HG02981 (cell line): ENCODE measurements around the gene SMIM12.
"Not testable (repeated sequence)": the region's sequence is repeated elsewhere in the genome, so short reads cannot be mapped to it uniquely, and the experiment has no call there.

Experiments
- ATAC-seq: cut with Tn5 transposase; IDR thresholded peaks from one replicate; pipeline ENCODE4 v1.9.1; 2021; ENCODE audit warnings: mild to moderate bottlenecking, moderate library complexity; ENCODE audit not compliant: unreplicated experiment

SMIM12 gene

GRCh38 chr1:34845131-34845901 lies 14.2 kb downstream of the SMIM12 start:
- no peak for ATAC-seq

GRCh38 chr1:34844252-34844634 lies 15.3 kb downstream of the SMIM12 start:
- no peak for ATAC-seq

GRCh38 chr1:34843392-34844251 lies 15.9 kb downstream of the SMIM12 start:
- no peak for ATAC-seq

GRCh38 chr1:34842952-34843371 lies 16.6 kb downstream of the SMIM12 start:
- no peak for ATAC-seq

- ATAC-seq = no peak
Measured at GRCh38 chr1:34842073-34842472, 17.5 kb downstream of the SMIM12 start.

- ATAC-seq = no peak
Measured at GRCh38 chr1:34840426-34840825, 19.1 kb downstream of the SMIM12 start.

GRCh38 chr1:34839526-34840305 lies 19.8 kb downstream of the SMIM12 start:
- ATAC-seq = no peak

GRCh38 chr1:34833711-34834110 lies 25.8 kb downstream of the SMIM12 start:
- ATAC-seq = no peak

- no peak for ATAC-seq
Measured at GRCh38 chr1:34831721-34832246, 27.8 kb downstream of the SMIM12 start.

- no peak for ATAC-seq
Measured at GRCh38 chr1:34829250-34829649, 30.3 kb downstream of the SMIM12 start.

- no peak for ATAC-seq
Measured at GRCh38 chr1:34828611-34829010, 30.9 kb downstream of the SMIM12 start.

GRCh38 chr1:34827341-34827941 lies 32.1 kb downstream of the SMIM12 start:
- ATAC-seq = no peak

- no peak for ATAC-seq
Measured at GRCh38 chr1:34825455-34826091, 34.0 kb downstream of the SMIM12 start.

- ATAC-seq = no peak
Measured at GRCh38 chr1:34824817-34825454, 34.6 kb downstream of the SMIM12 start.

GRCh38 chr1:34822202-34822601 lies 37.3 kb downstream of the SMIM12 start:
- no peak for ATAC-seq

- ATAC-seq = not testable (repeated sequence)
Measured at GRCh38 chr1:34818862-34819261, 40.7 kb downstream of the SMIM12 start.

GRCh38 chr1:34816778-34817177 lies 42.8 kb downstream of the SMIM12 start:
- no peak for ATAC-seq

- no peak for ATAC-seq
Measured at GRCh38 chr1:34816332-34816731, 43.2 kb downstream of the SMIM12 start.

GRCh38 chr1:34810781-34811180 lies 48.8 kb downstream of the SMIM12 start:
- not testable (repeated sequence) for ATAC-seq
